Subcutaneous abdominal adipose tissue (tissue), 5 donors: Measurements from ENCODE around the gene UCMA.
"Not testable (repeated sequence)": the region's sequence is repeated elsewhere in the genome, so short reads cannot be mapped to it uniquely, and the experiment has no call there.

ENCODE experiments used
- H3K27ac ChIP-seq: one replicate; pipeline ENCODE4 v1.7.0; 2013; ENCODE audit warnings: low read depth, mild to moderate bottlenecking, inconsistent platforms, low read length, moderate library complexity
- H3K27me3 ChIP-seq, 5 donors: one replicate each; pipeline ENCODE4 v1.7.0; 2013; ENCODE audit warnings: low read length in 5 of 5, inconsistent platforms in 1 of 5; ENCODE audit not compliant: control insufficient read depth in 5 of 5, insufficient read depth in 4 of 5
- H3K36me3 ChIP-seq, 5 donors: one replicate each; pipeline ENCODE4 v1.7.0; 2013; ENCODE audit warnings: low read length in 5 of 5; ENCODE audit not compliant: control insufficient read depth in 5 of 5, insufficient read depth in 5 of 5
- H3K4me1 ChIP-seq, 5 donors: one replicate each; pipeline ENCODE4 v1.7.0; 2013; ENCODE audit warnings: low read length in 5 of 5, mild to moderate bottlenecking in 3 of 5, moderate library complexity in 1 of 5; ENCODE audit not compliant: control insufficient read depth in 5 of 5, insufficient read depth in 5 of 5
- H3K4me3 ChIP-seq, 5 donors: one replicate each; pipeline ENCODE4 v1.7.0; 2013; ENCODE audit warnings: low read length in 5 of 5, low read depth in 1 of 5
- H3K9ac ChIP-seq, 5 donors: one replicate each; pipeline ENCODE4 v1.7.0; 2013; ENCODE audit warnings: low read length in 5 of 5, mild to moderate bottlenecking in 4 of 5, moderate library complexity in 3 of 5
- H3K9me3 ChIP-seq, 5 donors: one replicate each; pipeline ENCODE4 v1.7.0; 2013; ENCODE audit warnings: low read length in 5 of 5; ENCODE audit not compliant: control insufficient read depth in 5 of 5
- donor health status: healthy.
- donor health status: healthy.
- donor health status: healthy.
- donor health status: healthy.
- donor health status: healthy.

UCMA gene

GRCh38 chr10:13236638-13237037 is 2.5 kb upstream of the UCMA start:
- Histone ChIP-seq H3K4me3 (no peak overlapping the region), H3K36me3 (no peaks in the 10 kb centered on the region), H3K27ac (no peak overlapping the region), H3K27me3 (peaks cover 3 to 16% (median 8%) of the 10 kb centered on the region in 5 donors), H3K4me1 (no peaks in the 10 kb centered on the region), H3K9me3 (no peaks in the 10 kb centered on the region), H3K9ac (no peak overlapping the region)

- not testable (repeated sequence) for H3K9ac ChIP-seq, H3K4me1 ChIP-seq, H3K36me3 ChIP-seq, H3K4me3 ChIP-seq, H3K27ac ChIP-seq, H3K9me3 ChIP-seq
- peaks cover 3 to 18% (median 12%) of the 10 kb centered on the region in 5 donors for H3K27me3 ChIP-seq
These were observed 562 bp upstream of the UCMA start for GRCh38 chr10:13234736-13235135.

- Histone ChIP-seq H3K9ac (no peak overlapping the region), H3K4me3 (no peak overlapping the region), H3K27me3 (peaks cover 3 to 18% (median 12%) of the 10 kb centered on the region in 5 donors), H3K36me3 (no peaks in the 10 kb centered on the region), H3K9me3 (no peaks in the 10 kb centered on the region), H3K4me1 (no peaks in the 10 kb centered on the region), H3K27ac (no peak overlapping the region)
These were observed 816 bp downstream of the UCMA start for GRCh38 chr10:13233358-13233757.

- H3K4me1 ChIP-seq, result no peaks in the 10 kb centered on the region
- H3K36me3 ChIP-seq, result no peaks in the 10 kb centered on the region
- peaks cover 3 to 18% (median 12%) of the 10 kb centered on the region in 5 donors for H3K27me3 ChIP-seq
- no peak overlapping the region for H3K9ac ChIP-seq
- no peaks in the 10 kb centered on the region for H3K9me3 ChIP-seq
- H3K4me3 ChIP-seq, result no peak overlapping the region
- no peak overlapping the region for H3K27ac ChIP-seq
These were observed 2.4 kb downstream of the UCMA start for GRCh38 chr10:13231808-13232207.

GRCh38 chr10:13231190-13231589 is 3.0 kb downstream of the UCMA start:
- Histone ChIP-seq H3K36me3 (no peaks in the 10 kb centered on the region), H3K27me3 (peaks cover 3 to 18% (median 12%) of the 10 kb centered on the region in 5 donors), H3K27ac (no peak overlapping the region), H3K9ac (no peak overlapping the region), H3K4me3 (no peak overlapping the region), H3K9me3 (no peaks in the 10 kb centered on the region), H3K4me1 (no peaks in the 10 kb centered on the region)

- Histone ChIP-seq H3K4me1 (no peaks in the 10 kb centered on the region), H3K4me3 (no peak overlapping the region), H3K36me3 (no peaks in the 10 kb centered on the region), H3K9ac (no peak overlapping the region), H3K27ac (no peak overlapping the region), H3K9me3 (no peaks in the 10 kb centered on the region), H3K27me3 (peaks cover 0 to 4% (median 2%) of the 10 kb centered on the region in 5 donors)
These were observed 7.1 kb downstream of the UCMA start for GRCh38 chr10:13227031-13227430.

- no peaks in the 10 kb centered on the region for H3K9me3 ChIP-seq
- H3K27ac ChIP-seq, result no peak overlapping the region
- H3K36me3 ChIP-seq, result no peaks in the 10 kb centered on the region
- H3K4me1 ChIP-seq, result no peaks in the 10 kb centered on the region
- H3K9ac ChIP-seq, result no peak overlapping the region
- H3K27me3 ChIP-seq, result peaks cover 0 to 2% (median 0%) of the 10 kb centered on the region in 5 donors
- H3K4me3 ChIP-seq, result no peak overlapping the region
These were observed 8.6 kb downstream of the UCMA start for GRCh38 chr10:13225601-13226000.

GRCh38 chr10:13224210-13224995 is 9.8 kb downstream of the UCMA start:
- no peaks in the 10 kb centered on the region for H3K4me1 ChIP-seq
- no peaks in the 10 kb centered on the region for H3K36me3 ChIP-seq
- H3K27me3 ChIP-seq, result no peaks in the 10 kb centered on the region
- H3K27ac ChIP-seq, result no peak overlapping the region
- H3K9ac ChIP-seq, result no peak overlapping the region
- no peak overlapping the region for H3K4me3 ChIP-seq
- no peaks in the 10 kb centered on the region for H3K9me3 ChIP-seq

GRCh38 chr10:13223241-13223640 is 10.9 kb downstream of the UCMA start:
- H3K36me3 ChIP-seq, result no peaks in the 10 kb centered on the region
- no peaks in the 10 kb centered on the region for H3K9me3 ChIP-seq
- H3K27me3 ChIP-seq, result no peaks in the 10 kb centered on the region
- H3K4me3 ChIP-seq, result no peak overlapping the region
- no peak overlapping the region for H3K27ac ChIP-seq
- H3K4me1 ChIP-seq, result no peaks in the 10 kb centered on the region
- no peak overlapping the region for H3K9ac ChIP-seq

GRCh38 chr10:13222566-13222965 is 11.6 kb downstream of the UCMA start:
- Histone ChIP-seq H3K36me3 (no peaks in the 10 kb centered on the region), H3K4me3 (no peak overlapping the region), H3K9me3 (no peaks in the 10 kb centered on the region), H3K9ac (no peak overlapping the region), H3K4me1 (no peaks in the 10 kb centered on the region), H3K27me3 (no peaks in the 10 kb centered on the region), H3K27ac (no peak overlapping the region)
